HG03135 (cell line): ENCODE measurements around the gene YEATS4.

Experiments used
- ATAC-seq: cut with Tn5 transposase; IDR thresholded peaks from one replicate; pipeline ENCODE4 v1.9.1; 2021; ENCODE audit warnings: mild to moderate bottlenecking, moderate library complexity; ENCODE audit not compliant: unreplicated experiment

The YEATS4 gene

GRCh38 chr12:69341328-69341727 is 18.2 kb upstream of the YEATS4 start:
- ATAC-seq: no peak

- ATAC-seq: no peak
These were observed 17.1 kb upstream of the YEATS4 start for GRCh38 chr12:69342421-69342820.

DNA sequence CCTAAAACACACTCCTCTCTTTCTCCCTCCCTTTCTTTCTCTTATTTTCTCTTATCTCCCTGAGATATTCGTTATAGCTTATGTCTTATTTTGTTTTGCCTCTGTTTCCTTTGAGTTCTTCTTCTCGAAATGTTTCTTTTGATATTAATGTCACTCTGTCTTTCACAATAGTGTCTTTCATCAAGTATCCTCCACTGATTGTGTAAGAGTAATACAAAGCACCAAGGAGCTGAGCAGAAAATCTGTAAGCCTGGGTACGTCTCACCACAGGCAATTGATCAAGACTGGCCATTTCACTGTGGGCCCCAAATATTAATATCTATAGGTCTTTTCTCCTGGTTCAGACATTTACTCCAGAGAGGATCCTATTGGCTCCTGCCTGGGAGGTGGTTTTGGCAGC is 16.2 kb upstream of the YEATS4 start:
- ATAC-seq: no peak

GRCh38 chr12:69343885-69344612 is 15.5 kb upstream of the YEATS4 start:
- no peak for ATAC-seq

DNA sequence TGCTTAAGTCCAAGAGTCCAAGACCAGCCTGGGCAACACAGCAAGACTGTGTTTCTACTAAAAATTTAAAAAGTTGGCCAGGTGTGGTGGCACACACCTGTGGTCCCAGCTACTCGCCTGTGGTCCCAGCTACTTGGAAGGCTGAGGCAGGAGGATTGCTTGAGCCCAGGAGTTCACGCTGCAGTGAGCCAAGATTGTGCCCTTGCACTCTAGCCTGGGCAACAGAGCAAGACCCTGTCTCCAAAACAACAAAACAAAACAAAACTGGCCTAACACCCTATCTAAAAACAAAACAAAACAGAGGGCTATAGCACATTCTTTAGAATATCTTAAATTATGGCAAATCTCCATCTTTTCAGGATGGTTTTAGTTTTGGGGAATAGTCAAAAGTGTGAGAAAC is 14.5 kb upstream of the YEATS4 start:
- ATAC-seq: no peak

- ATAC-seq: no peak
These were observed 13.8 kb upstream of the YEATS4 start for GRCh38 chr12:69345742-69346141.

DNA sequence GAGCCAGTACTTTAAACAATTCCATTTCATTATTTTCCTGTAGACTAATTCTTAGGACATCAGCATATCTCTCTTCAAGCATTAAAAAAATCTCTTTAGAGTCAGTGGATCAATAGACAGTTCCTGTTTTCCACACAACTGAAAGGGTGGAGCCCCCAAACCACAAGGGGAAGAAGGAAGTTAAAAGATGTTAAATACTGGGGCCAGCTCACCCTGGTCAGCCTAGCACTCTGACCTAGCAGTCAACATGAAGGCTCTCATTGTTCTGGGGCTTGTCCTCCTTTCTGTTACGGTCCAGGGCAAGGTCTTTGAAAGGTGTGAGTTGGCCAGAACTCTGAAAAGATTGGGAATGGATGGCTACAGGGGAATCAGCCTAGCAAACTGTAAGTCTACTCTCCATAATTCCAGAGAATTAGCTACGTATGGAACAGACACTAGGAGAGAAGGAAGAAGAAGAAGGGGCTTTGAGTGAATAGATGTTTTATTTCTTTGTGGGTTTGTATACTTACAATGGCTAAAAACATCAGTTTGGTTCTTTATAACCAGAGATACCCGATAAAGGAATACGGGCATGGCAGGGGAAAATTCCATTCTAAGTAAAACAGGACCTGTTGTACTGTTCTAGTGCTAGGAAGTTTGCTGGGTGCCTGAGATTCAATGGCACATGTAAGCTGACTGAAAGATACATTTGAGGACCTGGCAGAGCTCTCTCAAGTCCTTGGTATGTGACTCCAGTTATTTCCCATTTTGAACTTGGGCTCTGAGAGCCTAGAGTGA is 11.2 kb upstream of the YEATS4 start, which contains the start of gene LYZ:
TSS of gene LYZ (plus strand) at position 220 of the 777 bp plus-strand sequence. CDS start at position 248, 28 bp downstream.
- ATAC-seq: no peak

DNA sequence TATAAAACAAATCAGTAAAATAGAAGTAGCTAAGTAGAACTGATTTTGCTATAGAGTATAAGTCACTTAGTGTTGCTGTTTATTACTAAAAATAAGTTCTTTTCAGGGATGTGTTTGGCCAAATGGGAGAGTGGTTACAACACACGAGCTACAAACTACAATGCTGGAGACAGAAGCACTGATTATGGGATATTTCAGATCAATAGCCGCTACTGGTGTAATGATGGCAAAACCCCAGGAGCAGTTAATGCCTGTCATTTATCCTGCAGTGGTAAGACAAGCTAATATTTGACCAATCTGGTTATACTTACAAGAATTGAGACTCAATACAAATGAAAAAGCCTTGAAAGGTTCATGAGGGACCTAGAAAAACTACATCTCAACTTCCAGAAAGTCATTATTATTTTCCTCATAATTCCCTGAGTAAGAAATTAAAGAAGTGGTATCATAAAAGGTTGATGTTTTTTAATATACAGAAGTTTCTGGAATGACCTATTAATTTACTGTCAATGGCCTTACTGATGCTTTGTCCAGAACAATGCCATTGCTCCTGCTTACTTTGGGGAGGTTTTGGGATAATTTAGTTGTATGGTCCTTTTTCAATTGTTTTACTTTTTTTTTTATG is 9.4 kb upstream of the YEATS4 start:
- no peak for ATAC-seq

- ATAC-seq: no peak
These were observed 8.8 kb upstream of the YEATS4 start for GRCh38 chr12:69350777-69351176.

DNA sequence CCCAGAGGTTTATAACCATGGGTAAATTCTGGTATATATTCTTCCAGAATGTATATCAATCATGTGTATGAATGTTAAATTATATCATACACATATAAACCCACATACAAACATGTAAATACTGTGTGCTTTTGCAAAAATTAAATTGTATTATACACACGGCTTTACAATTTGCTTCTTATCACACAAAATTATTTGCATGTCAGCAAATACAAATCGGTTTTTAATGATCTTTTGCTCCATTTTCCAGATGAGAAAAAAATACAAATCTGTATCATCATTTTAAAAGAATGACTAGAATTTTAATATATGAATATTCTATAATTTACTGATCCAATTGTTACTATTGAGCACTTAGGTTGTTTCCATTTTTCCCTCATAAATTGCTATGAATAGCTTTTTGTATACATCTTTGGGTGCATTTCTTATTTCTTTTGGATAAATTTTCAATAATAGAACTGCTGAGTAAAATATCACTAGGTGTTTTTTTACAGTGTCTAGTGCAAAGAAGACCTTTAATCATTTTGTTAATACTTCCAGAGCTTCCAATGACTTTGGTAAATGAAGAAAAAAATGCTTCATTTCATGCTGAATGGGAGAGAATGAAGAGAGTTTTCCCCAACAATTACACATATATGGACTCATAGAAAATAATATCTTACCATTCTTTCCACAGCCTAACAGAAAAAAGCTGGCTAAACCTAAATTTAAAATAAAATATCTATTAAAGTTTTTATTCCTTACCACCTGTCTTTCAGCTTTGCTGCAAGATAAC is 7.9 kb upstream of the YEATS4 start:
- no peak for ATAC-seq

GRCh38 chr12:69352904-69353303 is 6.6 kb upstream of the YEATS4 start:
- no peak for ATAC-seq

GRCh38 chr12:69354172-69354555 is 5.4 kb upstream of the YEATS4 start:
- ATAC-seq: no peak

DNA sequence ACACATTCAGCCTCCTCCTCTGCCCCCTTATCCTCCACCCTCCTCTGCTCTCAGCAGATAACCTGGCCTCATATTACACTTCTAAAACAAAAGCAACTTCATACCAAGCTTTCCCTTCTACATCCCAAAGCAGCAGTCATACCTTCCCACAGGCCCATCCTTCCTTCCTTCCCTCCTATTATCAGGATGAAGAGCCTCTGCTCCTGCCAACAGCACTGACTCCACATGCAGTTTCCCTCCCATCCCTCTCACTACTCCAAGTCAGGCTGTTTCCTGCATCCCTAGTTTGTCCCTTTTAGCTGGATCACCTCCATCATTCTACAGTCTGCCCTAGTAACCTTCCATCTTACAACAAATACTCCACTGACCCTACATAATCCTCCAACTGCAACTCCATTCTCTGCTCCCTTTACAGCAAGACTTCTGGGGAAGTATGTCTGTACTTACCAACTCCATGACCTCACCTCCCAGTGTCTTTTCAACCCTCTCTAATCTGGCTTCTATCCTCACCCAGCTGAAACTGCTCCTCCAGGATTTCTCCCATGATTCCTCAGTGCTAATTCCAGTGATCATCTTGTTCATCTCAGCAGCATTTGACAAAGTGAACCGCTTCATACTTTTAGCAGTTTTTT is 4.9 kb upstream of the YEATS4 start:
- ATAC-seq: no peak

GRCh38 chr12:69355363-69356028 is 4.0 kb upstream of the YEATS4 start:
- no peak for ATAC-seq

- ATAC-seq: no peak
These were observed 767 bp downstream of the YEATS4 start for GRCh38 chr12:69360348-69360672.

DNA sequence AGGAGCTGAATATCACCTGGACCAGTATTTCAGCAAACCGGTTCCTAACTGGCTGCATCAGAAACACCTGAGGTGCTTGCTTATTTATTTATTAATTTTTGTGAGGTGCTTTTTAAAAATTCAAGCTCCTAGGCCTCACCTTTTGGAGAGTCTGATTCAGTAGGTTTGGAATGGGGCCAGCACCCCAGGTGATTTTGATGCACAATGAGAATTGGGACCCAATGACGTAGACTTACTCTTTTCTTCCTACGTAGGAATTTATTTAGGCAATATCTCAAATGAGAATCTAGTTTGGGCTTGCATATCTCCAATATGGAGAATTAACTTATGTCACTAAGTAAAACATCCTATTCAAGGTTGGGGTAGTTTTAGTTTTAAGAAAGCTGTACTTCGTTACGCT is 7.3 kb downstream of the YEATS4 start:
- no peak for ATAC-seq

GRCh38 chr12:69368171-69368570 is 8.6 kb downstream of the YEATS4 start:
- ATAC-seq: no peak

- ATAC-seq: no peak
These were observed 23.5 kb downstream of the YEATS4 start for GRCh38 chr12:69383074-69383473.

DNA sequence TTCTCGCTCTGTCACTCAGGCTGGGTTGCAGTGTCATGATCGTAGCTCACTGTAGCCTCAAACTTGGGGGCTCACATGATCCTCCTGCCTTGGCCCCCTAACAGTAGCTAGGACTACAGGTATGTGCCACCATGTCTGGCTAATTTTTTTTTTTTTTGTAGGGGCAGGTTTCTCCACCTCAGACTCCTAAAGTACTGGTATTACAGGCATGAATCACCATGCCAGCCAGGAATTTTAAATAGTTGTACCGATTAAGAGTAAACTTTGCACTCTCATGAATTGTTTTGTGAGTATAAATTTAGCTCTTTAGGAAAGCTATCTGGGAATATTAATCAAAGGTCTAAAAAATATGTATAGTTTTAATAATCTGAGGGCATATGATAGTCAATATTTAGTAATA is 25.5 kb downstream of the YEATS4 start:
- no peak for ATAC-seq

DNA sequence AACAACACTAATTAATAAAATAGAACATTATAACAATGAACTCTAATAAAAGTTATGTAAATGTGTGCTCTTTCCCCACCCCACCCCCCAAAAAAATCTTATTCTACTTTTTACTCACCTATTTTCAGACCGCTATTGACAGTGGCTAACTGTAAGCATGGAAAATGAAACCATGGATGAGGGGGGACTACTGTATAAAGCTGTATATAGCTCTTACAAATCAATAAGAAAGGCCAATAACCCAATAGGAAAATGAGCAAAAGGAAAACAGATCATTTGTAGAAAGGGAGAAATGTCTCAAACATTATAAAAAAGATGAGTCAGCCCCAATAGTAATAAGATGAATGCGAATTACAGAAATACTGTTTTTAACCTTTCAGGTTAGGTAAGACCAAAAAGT is 27.4 kb downstream of the YEATS4 start:
- no peak for ATAC-seq
